Vagina (tissue), 2 donors: Measurements from ENCODE around the gene MRPL52. TPM values are rescaled to one million over a fixed set of nuclear protein-coding genes. Genes with fewer than 3 reads are reported as not detected.

Source experiments
- DNase-seq, 2 donors: peaks; one replicate each; pipeline ENCODE4 v3.0.0-alpha.2; 2017; ENCODE audit errors: extremely low spot score in 2 of 2
- H3K27ac ChIP-seq: fragments of 200-600 bp; sonication (generic); one replicate; pipeline ENCODE4 v1.5.1; 2019
- H3K27me3 ChIP-seq: fragments of 200-600 bp; sonication (generic); one replicate; pipeline ENCODE4 v1.5.1; 2019
- H3K36me3 ChIP-seq, 2 donors: fragments of 200-600 bp; sonication (generic); one replicate each; pipeline ENCODE4 v1.5.1; 2017 to 2019
- H3K4me1 ChIP-seq: fragments of 200-600 bp; sonication (generic); one replicate; pipeline ENCODE4 v1.5.1; 2019
- H3K4me3 ChIP-seq, 2 donors: fragments of 200-600 bp; sonication (generic); 1 replicate in 1 of 2; 2 replicates in 1 of 2; pipeline ENCODE4 v1.5.1; 2016 to 2019
- H3K9me3 ChIP-seq: fragments of 200-600 bp; sonication (generic); one replicate; pipeline ENCODE4 v1.5.1; 2019
- POLR2A ChIP-seq, 2 donors: fragments of 450-650 bp; IDR thresholded peaks; one replicate each; pipeline ENCODE4 v1.6.1; 2017; ENCODE audit warnings: antibody characterized with exemption in 2 of 2, mild to moderate bottlenecking in 2 of 2, moderate library complexity in 2 of 2
- POLR2AphosphoS5 ChIP-seq, 2 donors: sonication (generic); formaldehyde crosslinking; IDR thresholded peaks; one replicate each; pipeline ENCODE4 v1.9.0; 2017; ENCODE audit warnings: antibody characterized with exemption in 2 of 2, mild to moderate bottlenecking in 2 of 2, low read depth in 1 of 2; ENCODE audit not compliant: insufficient read depth in 1 of 2
- intact Hi-C: fragments of 100-400 bp; cut with DNase I; formaldehyde crosslinking; loops from one replicate; pipeline ENCODE4 v1.15.1; 2023
- total RNA-seq: library from RNA; depleted of rRNA; stranded (reverse); fragments of >200 nt; gene quantifications from one replicate; pipeline ENCODE4 v1.2.3, GENCODE V29; 2016
- TF ChIP-seq, protein P1 (sequence below), 3 experiments: fragments of 450-650 bp in 2 of 3; fragments of 200-600 bp in 1 of 3; sonication (generic) in 1 of 3; IDR thresholded peaks; one replicate each; pipeline ENCODE4 v1.5.1; 2017 to 2019; ENCODE audit warnings: antibody characterized with exemption in 3 of 3, mild to moderate bottlenecking in 2 of 3, moderate library complexity in 2 of 3

Gene MRPL52
- total RNA-seq, 1 donor from 2014 or later = 68.0 TPM

GRCh38 chr14:22819151-22819988, 10.3 kb upstream of the MRPL52 start:
- DNase-seq = no peak
- intact Hi-C loops = no loop called here
- H3K4me3 ChIP-seq = peak overlapping the region; percentile 21 to 40
- peaks cover 14% of the 10 kb centered on the region for H3K4me1 ChIP-seq
- no peaks in the 10 kb centered on the region for H3K9me3 ChIP-seq
- peak overlapping the region; percentile 85 for H3K27ac ChIP-seq
- H3K27me3 ChIP-seq = no peaks in the 10 kb centered on the region
- TF ChIP-seq POLR2A (IDR thresholded peaks at IDR 0.05) (peak in 1 of 2 donors; percentile 8), POLR2AphosphoS5 (IDR thresholded peaks at IDR 0.05; ENCODE audit: insufficient read depth in 1 of 2, low read depth in 1 of 2) (peak in 1 of 2 donors; percentile 66)
- TF ChIP-seq, protein P1, sequence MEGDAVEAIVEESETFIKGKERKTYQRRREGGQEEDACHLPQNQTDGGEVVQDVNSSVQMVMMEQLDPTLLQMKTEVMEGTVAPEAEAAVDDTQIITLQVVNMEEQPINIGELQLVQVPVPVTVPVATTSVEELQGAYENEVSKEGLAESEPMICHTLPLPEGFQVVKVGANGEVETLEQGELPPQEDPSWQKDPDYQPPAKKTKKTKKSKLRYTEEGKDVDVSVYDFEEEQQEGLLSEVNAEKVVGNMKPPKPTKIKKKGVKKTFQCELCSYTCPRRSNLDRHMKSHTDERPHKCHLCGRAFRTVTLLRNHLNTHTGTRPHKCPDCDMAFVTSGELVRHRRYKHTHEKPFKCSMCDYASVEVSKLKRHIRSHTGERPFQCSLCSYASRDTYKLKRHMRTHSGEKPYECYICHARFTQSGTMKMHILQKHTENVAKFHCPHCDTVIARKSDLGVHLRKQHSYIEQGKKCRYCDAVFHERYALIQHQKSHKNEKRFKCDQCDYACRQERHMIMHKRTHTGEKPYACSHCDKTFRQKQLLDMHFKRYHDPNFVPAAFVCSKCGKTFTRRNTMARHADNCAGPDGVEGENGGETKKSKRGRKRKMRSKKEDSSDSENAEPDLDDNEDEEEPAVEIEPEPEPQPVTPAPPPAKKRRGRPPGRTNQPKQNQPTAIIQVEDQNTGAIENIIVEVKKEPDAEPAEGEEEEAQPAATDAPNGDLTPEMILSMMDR (IDR thresholded peaks at IDR 0.05) = no peak
- H3K36me3 ChIP-seq = no peaks in the 10 kb centered on the region

DNA sequence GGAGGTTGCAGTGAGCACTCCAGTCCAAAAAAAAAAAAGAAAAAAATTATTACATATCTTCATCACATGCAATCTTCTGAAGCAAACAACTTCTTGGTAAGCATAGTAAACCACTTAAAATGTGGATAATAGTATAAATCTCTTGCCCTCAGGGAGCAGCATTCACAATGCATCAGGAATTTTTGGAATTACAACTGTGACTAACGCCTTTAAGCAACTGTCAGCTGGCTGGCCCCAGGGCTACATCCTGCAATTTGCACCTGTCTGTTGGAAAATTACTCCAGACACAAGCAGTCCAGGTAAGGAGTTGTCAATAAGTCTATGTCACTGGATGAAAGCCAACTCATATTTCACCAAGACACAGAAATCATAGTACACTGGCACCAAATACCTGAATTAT, 9.0 kb upstream of the MRPL52 start:
- Histone ChIP-seq H3K4me3 (no peak overlapping the region), H3K9me3 (no peaks in the 10 kb centered on the region), H3K4me1 (peaks cover 14% of the 10 kb centered on the region), H3K27ac (no peak overlapping the region), H3K36me3 (no peaks in the 10 kb centered on the region), H3K27me3 (no peaks in the 10 kb centered on the region)
- intact Hi-C loops = no loop called here
- DNase-seq = no peak
- no peak for TF ChIP-seq POLR2A (IDR thresholded peaks at IDR 0.05)
- TF ChIP-seq, protein P1 (IDR thresholded peaks at IDR 0.05) = no peak
- TF ChIP-seq POLR2AphosphoS5 (IDR thresholded peaks at IDR 0.05; ENCODE audit: insufficient read depth in 1 of 2, low read depth in 1 of 2) = no peak

GRCh38 chr14:22821193-22822015, 8.3 kb upstream of the MRPL52 start:
- intact Hi-C loops = no loop called here

DNA sequence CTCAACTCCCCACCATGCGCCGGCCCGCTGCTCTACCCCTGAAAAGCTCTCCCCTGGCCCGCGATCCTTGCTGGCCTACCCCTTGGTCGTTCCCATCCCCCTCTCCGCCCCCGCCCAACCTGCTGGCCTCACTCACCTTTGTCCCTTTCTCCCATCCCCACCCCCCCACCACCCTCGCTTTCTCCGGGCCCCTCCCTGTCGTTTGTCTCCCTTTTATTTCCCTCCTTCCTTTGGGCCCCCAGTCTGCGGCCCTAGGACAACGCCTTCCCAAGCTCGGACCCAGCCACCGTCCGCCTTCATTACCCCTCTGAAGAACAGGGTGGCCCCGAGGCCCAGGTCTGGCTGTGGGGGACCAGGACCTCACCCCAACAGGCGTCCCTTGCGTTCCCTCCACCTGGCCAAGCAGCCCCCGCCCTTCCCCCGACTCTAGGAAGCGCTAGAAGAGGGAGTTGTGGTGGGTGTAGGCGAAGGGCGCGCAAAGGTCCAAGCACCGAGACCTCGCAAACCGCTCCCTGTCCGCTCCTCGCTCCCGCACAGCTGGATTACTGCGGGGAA, 7.6 kb upstream of the MRPL52 start:
- no peaks in the 10 kb centered on the region for H3K27me3 ChIP-seq
- no peaks in the 10 kb centered on the region for H3K36me3 ChIP-seq
- H3K27ac ChIP-seq = peak overlapping the region; percentile 83
- no peak for DNase-seq
- H3K9me3 ChIP-seq = no peaks in the 10 kb centered on the region
- H3K4me3 ChIP-seq = peak overlapping the region; percentile 42 to 54
- peaks cover 14% of the 10 kb centered on the region for H3K4me1 ChIP-seq
- TF ChIP-seq, protein P1 (IDR thresholded peaks at IDR 0.05) = no peak
- TF ChIP-seq POLR2A (IDR thresholded peaks at IDR 0.05) (no peak), POLR2AphosphoS5 (IDR thresholded peaks at IDR 0.05; ENCODE audit: insufficient read depth in 1 of 2, low read depth in 1 of 2) (no peak)
- intact Hi-C loops = no loop called here

More at GRCh38 chr14:22821193-22822015, 8.3 kb upstream of the MRPL52 start:
- TF ChIP-seq, protein P1 (IDR thresholded peaks at IDR 0.05) = no peak
- TF ChIP-seq POLR2AphosphoS5 (IDR thresholded peaks at IDR 0.05; ENCODE audit: insufficient read depth in 1 of 2, low read depth in 1 of 2) = no peak
- no peak for TF ChIP-seq POLR2A (IDR thresholded peaks at IDR 0.05)
- Histone ChIP-seq H3K4me1 (peaks cover 14% of the 10 kb centered on the region), H3K4me3 (no peak overlapping the region), H3K36me3 (no peaks in the 10 kb centered on the region), H3K27ac (peak overlapping the region; percentile 83), H3K9me3 (no peaks in the 10 kb centered on the region), H3K27me3 (no peaks in the 10 kb centered on the region)
- DNase-seq = no peak
